Keratinocyte (primary cell): Measurements from ENCODE around the gene RABGGTB.

Source experiments
- CTCF ChIP-seq, 3 experiments: IDR thresholded peaks in 1 of 3; conservative IDR thresholded peaks in 1 of 3; optimal IDR thresholded peaks in 1 of 3; 2 replicates in 2 of 3; 3 replicates in 1 of 3; pipeline versions ENCODE3 to v1.5.1; 2011; ENCODE audit warnings: low read length in 3 of 3, mild to moderate bottlenecking in 3 of 3, moderate library complexity in 2 of 3, control low read depth in 1 of 3, inconsistent platforms in 1 of 3; ENCODE audit not compliant: insufficient read depth in 2 of 3; ENCODE audit errors: extremely low read depth in 1 of 3
- EZH2 ChIP-seq: IDR thresholded peaks from one replicate; pipeline ENCODE4 v1.6.1; 2012; ENCODE audit warnings: inconsistent platforms, mild to moderate bottlenecking, low read length, moderate library complexity

DNA sequence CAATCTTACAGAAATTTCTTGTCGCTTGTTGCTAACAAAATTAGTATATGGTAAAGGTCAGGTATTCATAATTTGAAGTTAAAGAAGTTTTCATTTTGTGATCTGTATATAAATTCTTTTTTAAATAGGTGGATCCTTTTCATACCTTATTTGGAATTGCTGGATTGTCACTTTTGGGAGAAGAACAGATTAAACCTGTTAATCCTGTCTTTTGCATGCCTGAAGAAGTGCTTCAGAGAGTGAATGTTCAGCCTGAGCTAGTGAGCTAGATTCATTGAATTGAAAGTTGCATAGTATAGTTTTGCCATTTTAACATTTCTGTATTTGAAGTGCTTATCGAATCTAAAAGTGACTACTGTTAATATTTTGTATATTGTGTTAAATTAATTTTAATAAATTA, 8.3 kb downstream of the RABGGTB start:
- TF ChIP-seq CTCF (optimal IDR thresholded peaks at IDR 0.05 in 1 of 3, IDR thresholded peaks at IDR 0.05 in 1 of 3, conservative IDR thresholded peaks at IDR 0.05 in 1 of 3; ENCODE audit: extremely low read depth in 1 of 3, insufficient read depth in 2 of 3, low read length in 3 of 3) (no peak), EZH2 (no peak)
